Measurements from ENCODE around the gene SGMS1. TPM values are rescaled to one million over a fixed set of nuclear protein-coding genes. Genes with fewer than 3 reads are reported as not detected.

The SGMS1 gene
- total and polyA plus RNA-seq, 4 donors, result 15.8 to 142 (median 41.3) TPM

DNA sequence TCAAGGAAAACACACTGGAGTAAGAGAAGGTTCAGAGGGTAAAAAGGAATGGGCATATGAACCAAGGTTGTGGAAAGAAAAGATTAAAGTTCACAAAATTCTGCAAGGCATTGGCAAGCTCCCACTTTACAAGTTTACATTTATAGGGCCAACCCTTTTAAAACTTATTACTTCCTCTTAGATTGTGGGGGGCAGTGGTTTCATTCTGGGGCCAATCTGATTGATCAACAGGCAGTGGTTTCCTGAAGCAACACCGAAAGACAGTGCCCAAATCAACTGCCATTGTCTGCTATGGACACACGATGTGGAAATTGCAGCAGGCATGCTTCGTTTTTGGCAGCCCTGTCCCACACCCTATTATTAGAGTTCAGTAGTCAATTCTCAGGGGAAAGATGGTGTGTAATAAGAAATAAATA, 154.0 kb downstream of the SGMS1 start:
- TF ChIP-seq, protein P1, sequence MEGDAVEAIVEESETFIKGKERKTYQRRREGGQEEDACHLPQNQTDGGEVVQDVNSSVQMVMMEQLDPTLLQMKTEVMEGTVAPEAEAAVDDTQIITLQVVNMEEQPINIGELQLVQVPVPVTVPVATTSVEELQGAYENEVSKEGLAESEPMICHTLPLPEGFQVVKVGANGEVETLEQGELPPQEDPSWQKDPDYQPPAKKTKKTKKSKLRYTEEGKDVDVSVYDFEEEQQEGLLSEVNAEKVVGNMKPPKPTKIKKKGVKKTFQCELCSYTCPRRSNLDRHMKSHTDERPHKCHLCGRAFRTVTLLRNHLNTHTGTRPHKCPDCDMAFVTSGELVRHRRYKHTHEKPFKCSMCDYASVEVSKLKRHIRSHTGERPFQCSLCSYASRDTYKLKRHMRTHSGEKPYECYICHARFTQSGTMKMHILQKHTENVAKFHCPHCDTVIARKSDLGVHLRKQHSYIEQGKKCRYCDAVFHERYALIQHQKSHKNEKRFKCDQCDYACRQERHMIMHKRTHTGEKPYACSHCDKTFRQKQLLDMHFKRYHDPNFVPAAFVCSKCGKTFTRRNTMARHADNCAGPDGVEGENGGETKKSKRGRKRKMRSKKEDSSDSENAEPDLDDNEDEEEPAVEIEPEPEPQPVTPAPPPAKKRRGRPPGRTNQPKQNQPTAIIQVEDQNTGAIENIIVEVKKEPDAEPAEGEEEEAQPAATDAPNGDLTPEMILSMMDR (IDR thresholded peaks at IDR 0.05; ENCODE audit: control extremely low read depth, extremely low read depth), result no peak
- WGBS, 2 donors, result 8 to 21% methylated on average over 3 of the region's 3 CpGs
- DNase-seq (peak; percentile 17 to 56 (median 41)), ATAC-seq (ENCODE audit: insufficient read depth, low FRiP score) (no peak)
- Histone ChIP-seq H3K27ac (ENCODE audit: low read depth in 1 of 2, low read length in 1 of 2) (no peak overlapping the region), H3K4me1 (ENCODE audit: control insufficient read depth in 5 of 5, insufficient read depth in 5 of 5, low read length in 5 of 5) (peaks cover 1 to 30% (median 18%) of the 10 kb centered on the region in 5 donors), H3K9me3 (ENCODE audit: control insufficient read depth in 4 of 4, insufficient read depth in 3 of 4, low read length in 3 of 4) (no peaks in the 10 kb centered on the region), H3K4me3 (no peak overlapping the region), H3K27me3 (ENCODE audit: control insufficient read depth in 3 of 3, insufficient read depth in 3 of 3, low read length in 2 of 3) (no peaks in the 10 kb centered on the region), H3K36me3 (ENCODE audit: control insufficient read depth in 4 of 4, insufficient read depth in 4 of 4, low read length in 4 of 4) (no peaks in the 10 kb centered on the region), H3K9ac (ENCODE audit: insufficient read depth in 1 of 2, low read length in 2 of 2) (no peak overlapping the region)

DNA sequence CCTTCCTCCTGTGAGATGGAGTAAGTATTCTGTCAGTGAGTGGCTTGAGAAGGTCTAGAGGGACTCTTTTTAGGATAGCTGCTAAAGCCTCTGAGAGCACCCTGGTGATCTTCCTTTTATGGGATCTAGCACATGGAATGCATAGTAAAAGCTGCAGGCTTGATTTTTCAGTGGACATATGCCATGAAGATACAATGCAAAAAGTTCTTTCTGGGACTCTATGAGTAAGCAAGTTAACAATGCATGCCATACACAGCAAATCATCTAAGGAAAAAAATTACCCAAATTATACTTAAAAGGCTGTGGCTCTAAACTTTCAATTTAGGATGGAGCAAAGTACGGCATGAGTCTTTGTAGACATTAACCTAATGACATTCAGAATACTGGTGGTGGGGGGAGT, 154.5 kb downstream of the SGMS1 start:
- Histone ChIP-seq H3K27ac (ENCODE audit: low read depth in 1 of 2, low read length in 1 of 2) (no peak overlapping the region), H3K9me3 (ENCODE audit: control insufficient read depth in 4 of 4, insufficient read depth in 3 of 4, low read length in 3 of 4) (no peaks in the 10 kb centered on the region), H3K27me3 (ENCODE audit: control insufficient read depth in 3 of 3, insufficient read depth in 3 of 3, low read length in 2 of 3) (no peaks in the 10 kb centered on the region), H3K4me3 (no peak overlapping the region), H3K36me3 (ENCODE audit: control insufficient read depth in 4 of 4, insufficient read depth in 4 of 4, low read length in 4 of 4) (no peaks in the 10 kb centered on the region), H3K4me1 (ENCODE audit: control insufficient read depth in 5 of 5, insufficient read depth in 5 of 5, low read length in 5 of 5) (peaks cover 3 to 30% (median 18%) of the 10 kb centered on the region in 5 donors), H3K9ac (ENCODE audit: insufficient read depth in 1 of 2, low read length in 2 of 2) (no peak overlapping the region)
- no peak for DNase-seq
- TF ChIP-seq, protein P1 (IDR thresholded peaks at IDR 0.05; ENCODE audit: control extremely low read depth, extremely low read depth), result no peak
- WGBS, 2 donors, result 87 to 92% methylated on average over 1 of the region's 1 CpG
- ATAC-seq (ENCODE audit: insufficient read depth, low FRiP score), result no peak

DNA sequence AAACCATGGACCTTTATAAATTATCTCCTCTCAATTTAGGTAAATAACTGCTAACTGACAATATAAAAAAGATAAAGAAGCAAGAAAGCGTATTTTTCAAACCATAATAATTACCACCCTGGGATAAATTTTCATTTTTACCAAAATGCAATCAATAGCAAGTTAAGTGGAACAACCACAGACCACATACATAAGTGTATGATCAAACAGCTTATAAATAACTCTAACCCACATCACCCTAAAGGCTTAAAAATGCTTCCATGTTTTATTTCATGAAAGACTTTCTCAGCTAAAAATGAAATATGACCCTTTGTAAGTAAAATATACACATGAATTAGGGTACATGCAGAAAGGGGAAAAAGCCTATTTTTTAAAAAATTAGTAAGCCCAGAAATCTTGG, 156.5 kb downstream of the SGMS1 start:
- no peak overlapping the region for H3K4me3 ChIP-seq
- WGBS, 2 donors, result 95 to 97% methylated on average over 1 of the region's 1 CpG
- peaks cover 3 to 27% (median 18%) of the 10 kb centered on the region in 5 donors for H3K4me1 ChIP-seq (ENCODE audit: control insufficient read depth in 5 of 5, insufficient read depth in 5 of 5, low read length in 5 of 5)
- H3K9me3 ChIP-seq (ENCODE audit: control insufficient read depth in 4 of 4, insufficient read depth in 3 of 4, low read length in 3 of 4), result no peaks in the 10 kb centered on the region
- no peak overlapping the region for H3K9ac ChIP-seq (ENCODE audit: insufficient read depth in 1 of 2, low read length in 2 of 2)
- TF ChIP-seq, protein P1 (IDR thresholded peaks at IDR 0.05; ENCODE audit: control extremely low read depth, extremely low read depth), result no peak
- no peaks in the 10 kb centered on the region for H3K27me3 ChIP-seq (ENCODE audit: control insufficient read depth in 3 of 3, insufficient read depth in 3 of 3, low read length in 2 of 3)
- no peak for ATAC-seq (ENCODE audit: insufficient read depth, low FRiP score)
- no peak overlapping the region for H3K27ac ChIP-seq (ENCODE audit: low read depth in 1 of 2, low read length in 1 of 2)
- no peak for DNase-seq
- H3K36me3 ChIP-seq (ENCODE audit: control insufficient read depth in 4 of 4, insufficient read depth in 4 of 4, low read length in 4 of 4), result no peaks in the 10 kb centered on the region

DNA sequence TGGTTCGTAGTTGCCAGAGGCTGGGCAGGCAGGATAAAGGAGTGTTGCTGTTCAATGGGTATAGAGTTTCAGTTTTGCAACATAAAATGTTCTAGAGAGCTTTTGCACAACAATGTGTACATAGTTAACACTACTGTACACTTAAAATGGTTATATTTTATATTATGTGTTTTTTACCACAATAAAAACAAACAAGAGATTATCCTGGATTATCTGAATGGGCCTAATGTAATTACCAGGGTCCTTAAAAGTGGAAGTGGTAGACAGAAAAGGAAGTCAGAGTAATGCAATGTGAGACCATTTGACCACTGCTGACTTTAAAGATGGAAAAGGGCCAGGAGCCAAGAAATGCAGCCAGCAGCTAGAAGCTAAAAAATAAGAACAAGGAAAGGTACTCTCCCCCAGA, 159.7 kb downstream of the SGMS1 start:
- no peak overlapping the region for H3K4me3 ChIP-seq
- H3K27me3 ChIP-seq (ENCODE audit: control insufficient read depth in 3 of 3, insufficient read depth in 3 of 3, low read length in 2 of 3), result no peaks in the 10 kb centered on the region
- H3K36me3 ChIP-seq (ENCODE audit: control insufficient read depth in 4 of 4, insufficient read depth in 4 of 4, low read length in 4 of 4), result peaks cover 0 to 10% (median 9%) of the 10 kb centered on the region in 4 donors
- ATAC-seq (ENCODE audit: insufficient read depth, low FRiP score) (peak; percentile 27), DNase-seq (peak in 2 of 3 donors; percentile 53 to 68)
- TF ChIP-seq, protein P1 (IDR thresholded peaks at IDR 0.05; ENCODE audit: control extremely low read depth, extremely low read depth), result no peak
- H3K4me1 ChIP-seq (ENCODE audit: control insufficient read depth in 5 of 5, insufficient read depth in 5 of 5, low read length in 5 of 5), result peaks cover 0 to 5% (median 2%) of the 10 kb centered on the region in 5 donors
- no peaks in the 10 kb centered on the region for H3K9me3 ChIP-seq (ENCODE audit: control insufficient read depth in 4 of 4, insufficient read depth in 3 of 4, low read length in 3 of 4)
- H3K27ac ChIP-seq (ENCODE audit: low read depth in 1 of 2, low read length in 1 of 2), result no peak overlapping the region
- no peak overlapping the region for H3K9ac ChIP-seq (ENCODE audit: insufficient read depth in 1 of 2, low read length in 2 of 2)
- WGBS, 2 donors, result 53 to 61% methylated on average over 1 of the region's 1 CpG

All from lung (tissue), 12 donors.